ENCODE measurements around the gene ADORA1. TPM values are rescaled to one million over a fixed set of nuclear protein-coding genes. Genes with fewer than 3 reads are reported as not detected.

Gene ADORA1
- total RNA-seq, 1 donor from 2014 or later: 4.1 TPM

DNA sequence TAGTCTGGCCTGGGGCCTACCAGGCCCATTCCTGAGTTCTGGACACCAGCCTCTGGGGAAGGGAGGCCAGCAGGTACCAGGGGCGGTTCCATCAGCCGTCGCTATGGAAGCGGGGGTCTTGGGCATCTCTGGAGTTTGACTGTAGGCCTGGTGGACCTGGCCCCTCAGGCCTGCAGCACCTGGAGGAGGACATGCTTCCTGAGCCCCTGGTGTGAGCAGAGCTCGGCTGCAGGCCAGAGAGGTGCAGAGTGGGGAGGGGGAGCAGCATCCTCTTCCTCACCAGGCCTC lies 40.3 kb downstream of the ADORA1 start:
- DNase-seq (no peak), ATAC-seq (no peak)
- intact Hi-C loops (cut with DNase I): no loop called here
- peaks cover 5% of the 10 kb centered on the region for H3K4me1 ChIP-seq
- TF ChIP-seq, protein P1, sequence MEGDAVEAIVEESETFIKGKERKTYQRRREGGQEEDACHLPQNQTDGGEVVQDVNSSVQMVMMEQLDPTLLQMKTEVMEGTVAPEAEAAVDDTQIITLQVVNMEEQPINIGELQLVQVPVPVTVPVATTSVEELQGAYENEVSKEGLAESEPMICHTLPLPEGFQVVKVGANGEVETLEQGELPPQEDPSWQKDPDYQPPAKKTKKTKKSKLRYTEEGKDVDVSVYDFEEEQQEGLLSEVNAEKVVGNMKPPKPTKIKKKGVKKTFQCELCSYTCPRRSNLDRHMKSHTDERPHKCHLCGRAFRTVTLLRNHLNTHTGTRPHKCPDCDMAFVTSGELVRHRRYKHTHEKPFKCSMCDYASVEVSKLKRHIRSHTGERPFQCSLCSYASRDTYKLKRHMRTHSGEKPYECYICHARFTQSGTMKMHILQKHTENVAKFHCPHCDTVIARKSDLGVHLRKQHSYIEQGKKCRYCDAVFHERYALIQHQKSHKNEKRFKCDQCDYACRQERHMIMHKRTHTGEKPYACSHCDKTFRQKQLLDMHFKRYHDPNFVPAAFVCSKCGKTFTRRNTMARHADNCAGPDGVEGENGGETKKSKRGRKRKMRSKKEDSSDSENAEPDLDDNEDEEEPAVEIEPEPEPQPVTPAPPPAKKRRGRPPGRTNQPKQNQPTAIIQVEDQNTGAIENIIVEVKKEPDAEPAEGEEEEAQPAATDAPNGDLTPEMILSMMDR (IDR thresholded peaks at IDR 0.05): no peak
- no peaks in the 10 kb centered on the region for H3K36me3 ChIP-seq
- no peak overlapping the region for H3K27ac ChIP-seq
- H3K4me3 ChIP-seq: no peak overlapping the region
- no peaks in the 10 kb centered on the region for H3K9me3 ChIP-seq
- H3K27me3 ChIP-seq: no peaks in the 10 kb centered on the region

DNA sequence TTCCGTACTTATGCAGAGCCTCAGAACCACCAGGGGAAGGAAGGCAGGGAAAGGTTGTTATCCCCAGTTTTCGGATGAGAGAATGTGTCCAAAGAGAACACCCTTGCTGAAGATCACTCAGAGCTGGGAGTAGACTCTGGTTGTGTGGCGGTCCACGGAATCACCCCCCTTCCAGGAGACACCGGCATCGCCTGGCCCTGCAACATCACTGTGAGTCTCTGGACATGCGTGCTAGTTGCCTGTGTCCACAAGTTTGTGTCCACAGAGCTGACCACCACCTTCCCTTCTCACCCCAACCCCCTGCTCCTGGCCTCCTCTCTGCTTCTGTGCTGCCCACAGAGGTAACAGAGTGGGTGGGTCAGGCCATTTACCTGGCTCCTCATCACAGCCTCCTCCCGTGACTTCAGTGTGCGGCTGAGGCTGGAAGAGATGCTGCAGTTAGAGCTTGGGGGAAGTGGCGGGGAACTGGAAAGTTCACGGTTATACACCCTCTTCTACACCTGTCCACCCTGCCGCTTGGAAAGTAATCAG lies 40.8 kb downstream of the ADORA1 start:
- H3K4me3 ChIP-seq: no peak overlapping the region
- H3K27me3 ChIP-seq: no peaks in the 10 kb centered on the region
- TF ChIP-seq, protein P1 (IDR thresholded peaks at IDR 0.05): no peak
- DNase-seq (peak; percentile 55), ATAC-seq (no peak)
- intact Hi-C loops (cut with DNase I): no loop called here
- H3K4me1 ChIP-seq: peaks cover 5% of the 10 kb centered on the region
- H3K36me3 ChIP-seq: no peaks in the 10 kb centered on the region
- no peak overlapping the region for H3K27ac ChIP-seq
- no peaks in the 10 kb centered on the region for H3K9me3 ChIP-seq

DNA sequence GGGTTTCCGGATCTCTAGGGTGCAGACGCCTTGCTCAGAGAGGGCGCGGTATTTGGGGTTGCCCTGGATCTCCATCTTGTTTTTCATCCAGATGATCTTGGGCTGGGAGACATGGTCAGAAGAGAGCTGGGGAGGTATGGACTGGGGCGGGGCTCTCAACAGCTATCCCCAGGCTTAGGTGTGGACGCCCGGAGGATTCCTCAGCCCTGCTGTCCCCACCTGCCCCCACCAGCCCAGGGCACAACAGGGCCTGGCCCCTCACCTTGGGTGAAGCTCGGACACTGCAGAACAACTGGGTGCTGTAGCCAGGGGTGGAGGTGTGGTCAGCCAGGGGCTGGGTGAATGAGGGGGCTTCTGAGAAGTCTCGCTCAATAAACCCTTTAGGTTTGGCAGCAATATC lies 41.5 kb downstream of the ADORA1 start:
- H3K27ac ChIP-seq: no peak overlapping the region
- H3K27me3 ChIP-seq: no peaks in the 10 kb centered on the region
- H3K4me1 ChIP-seq: peaks cover 5% of the 10 kb centered on the region
- no peaks in the 10 kb centered on the region for H3K36me3 ChIP-seq
- TF ChIP-seq, protein P1 (IDR thresholded peaks at IDR 0.05): no peak
- no peak for ATAC-seq
- no peaks in the 10 kb centered on the region for H3K9me3 ChIP-seq
- peak; percentile 46 for DNase-seq
- intact Hi-C loops (cut with DNase I): no loop called here
- no peak overlapping the region for H3K4me3 ChIP-seq

DNA sequence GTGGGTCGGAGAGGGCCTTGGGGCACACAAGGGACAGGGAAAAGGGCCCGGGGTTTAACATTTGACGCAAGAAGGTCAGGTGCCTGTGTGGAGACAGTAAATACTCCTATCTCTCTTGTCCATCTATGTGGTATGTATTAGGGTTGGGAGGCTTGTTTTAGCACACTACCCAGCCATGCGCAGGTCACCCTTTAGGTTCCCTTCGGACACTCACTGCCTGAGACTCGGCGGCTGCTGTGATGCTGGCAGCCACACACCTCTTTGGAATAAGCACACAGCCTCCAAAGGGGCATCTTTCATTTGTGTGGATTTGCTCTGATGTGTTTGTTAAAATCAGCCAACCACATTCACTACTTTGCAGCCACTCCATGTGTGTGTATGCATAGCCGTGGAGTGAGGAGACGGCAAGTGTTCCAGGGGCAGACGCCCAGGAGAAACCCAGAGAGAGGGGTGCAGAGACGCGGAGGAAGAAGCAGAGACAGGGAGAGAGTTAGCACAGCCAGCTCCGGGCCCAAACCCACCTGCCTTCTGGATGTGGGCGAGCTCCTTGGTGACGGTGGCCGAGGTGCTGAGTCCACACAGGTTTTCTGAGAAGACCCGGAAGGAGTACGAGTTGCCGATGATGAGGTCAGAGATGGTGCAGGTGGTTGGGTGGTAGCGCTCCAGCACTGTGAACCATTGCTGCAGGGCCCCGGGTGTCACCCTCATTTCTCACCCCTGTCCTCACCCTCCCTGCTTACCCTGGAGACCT lies 42.4 kb downstream of the ADORA1 start:
- no peaks in the 10 kb centered on the region for H3K36me3 ChIP-seq
- peaks cover 5% of the 10 kb centered on the region for H3K4me1 ChIP-seq
- H3K4me3 ChIP-seq: no peak overlapping the region
- ATAC-seq (no peak), DNase-seq (peak; percentile 56)
- TF ChIP-seq, protein P1 (IDR thresholded peaks at IDR 0.05): no peak
- H3K27ac ChIP-seq: no peak overlapping the region
- H3K9me3 ChIP-seq: no peaks in the 10 kb centered on the region
- no peaks in the 10 kb centered on the region for H3K27me3 ChIP-seq
- intact Hi-C loops (cut with DNase I): no loop called here

DNA sequence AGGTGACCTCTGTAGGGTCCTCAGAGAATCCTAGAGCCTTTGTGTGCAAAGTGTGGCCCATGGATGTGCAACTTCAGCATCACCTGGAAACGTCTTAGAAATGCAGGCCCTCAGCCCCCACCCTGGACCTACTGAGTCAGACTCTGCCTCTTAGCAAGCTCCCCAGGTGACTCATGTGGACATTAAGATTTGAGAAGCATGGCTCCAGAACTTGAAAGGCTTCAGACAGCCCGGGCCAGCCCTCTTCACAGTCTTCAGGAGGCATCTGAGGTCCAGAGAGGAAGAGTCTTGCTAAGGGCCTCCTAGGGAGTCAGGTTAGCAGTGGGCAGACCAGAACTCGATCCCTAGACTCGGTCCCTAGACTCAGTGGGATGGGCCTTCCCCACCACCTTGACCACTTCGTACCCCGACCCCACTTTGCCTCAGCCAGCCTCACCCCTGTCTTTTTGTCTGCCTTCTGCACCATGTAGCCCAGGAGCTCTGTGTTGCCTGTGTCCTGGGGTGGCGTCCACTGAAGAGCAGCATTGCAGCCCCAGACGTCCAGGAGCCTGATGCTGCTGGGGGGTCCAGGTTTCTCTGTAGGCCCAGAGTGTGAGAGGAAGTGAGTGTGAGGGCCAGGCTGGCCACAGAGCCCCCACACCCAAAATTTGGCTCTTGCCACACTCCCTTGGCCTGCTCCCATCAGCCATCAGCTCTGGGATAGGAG lies 43.3 kb downstream of the ADORA1 start:
- TF ChIP-seq, protein P1 (IDR thresholded peaks at IDR 0.05): no peak
- intact Hi-C loops (cut with DNase I): no loop called here
- Histone ChIP-seq H3K27ac (no peak overlapping the region), H3K36me3 (no peaks in the 10 kb centered on the region), H3K4me1 (peaks cover 8% of the 10 kb centered on the region), H3K9me3 (no peaks in the 10 kb centered on the region), H3K27me3 (no peaks in the 10 kb centered on the region), H3K4me3 (no peak overlapping the region)
- DNase-seq (peak; percentile 28), ATAC-seq (no peak)

All from upper lobe of right lung (tissue), 1 donor.